Pons (tissue), 1 donor: Measurements from ENCODE around the gene ADGB.
"Not testable (repeated sequence)": the region's sequence is repeated elsewhere in the genome, so short reads cannot be mapped to it uniquely, and the experiment has no call there.

ENCODE experiments used
- DNase-seq: peaks from one replicate; pipeline ENCODE4 v3.0.0-alpha.2; 2016; ENCODE audit warnings: low spot score

The ADGB gene

DNA sequence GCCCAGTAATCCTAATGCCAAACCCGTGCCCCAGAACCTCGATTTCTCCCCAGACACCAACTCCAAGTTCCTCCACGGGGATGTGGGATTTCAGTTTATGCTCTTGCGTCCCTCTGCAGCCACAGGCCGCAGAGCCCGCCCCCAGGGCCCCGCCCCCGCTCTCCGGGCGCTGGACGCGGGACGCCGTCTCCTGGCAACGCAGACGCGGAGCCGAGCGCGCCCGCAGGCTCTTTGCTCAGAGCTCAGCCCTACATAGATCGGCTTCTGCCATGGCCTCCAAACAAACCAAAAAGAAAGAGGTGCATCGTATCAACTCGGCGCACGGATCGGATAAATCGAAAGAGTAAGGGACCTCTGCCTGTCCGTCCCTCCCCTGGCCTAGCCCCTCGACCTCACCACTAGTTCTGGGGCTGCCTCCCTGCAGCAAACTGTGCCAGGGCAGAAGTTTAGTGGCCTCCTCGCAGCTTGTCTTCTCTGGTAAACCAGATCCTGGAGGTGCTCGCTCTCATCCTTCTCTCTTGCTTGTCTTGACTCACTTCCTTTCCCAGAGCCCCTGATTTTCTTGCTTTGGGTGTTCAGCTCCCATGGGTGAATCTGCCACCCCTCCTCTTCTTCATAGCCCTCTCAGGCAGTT, at the start of gene ADGB:
Gene ADGB, plus strand, starts transcription at position 201 of the 634 bp plus-strand sequence. Its CDS starts 69 bp downstream, at position 270.
- peak; percentile 30 for DNase-seq

DNA sequence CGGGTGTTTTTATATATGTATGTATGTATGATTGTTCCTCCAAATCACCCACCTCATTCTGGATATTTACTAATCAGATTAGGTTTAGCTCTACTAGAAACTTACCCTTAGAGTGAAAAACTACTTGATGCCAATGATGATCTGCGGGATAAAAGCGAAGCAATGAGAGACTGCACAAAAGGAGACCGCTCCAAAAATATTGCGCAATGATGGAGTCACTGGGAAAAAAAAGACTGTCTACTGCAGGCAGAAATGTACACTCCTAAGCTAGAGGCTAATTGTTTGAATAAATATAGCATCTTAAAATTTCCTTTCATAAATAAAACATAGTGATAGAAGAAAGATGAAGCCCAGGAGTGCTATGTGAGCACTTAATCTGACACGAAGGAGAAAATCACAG, 47.9 kb upstream of the ADGB start:
- no peak for DNase-seq

DNA sequence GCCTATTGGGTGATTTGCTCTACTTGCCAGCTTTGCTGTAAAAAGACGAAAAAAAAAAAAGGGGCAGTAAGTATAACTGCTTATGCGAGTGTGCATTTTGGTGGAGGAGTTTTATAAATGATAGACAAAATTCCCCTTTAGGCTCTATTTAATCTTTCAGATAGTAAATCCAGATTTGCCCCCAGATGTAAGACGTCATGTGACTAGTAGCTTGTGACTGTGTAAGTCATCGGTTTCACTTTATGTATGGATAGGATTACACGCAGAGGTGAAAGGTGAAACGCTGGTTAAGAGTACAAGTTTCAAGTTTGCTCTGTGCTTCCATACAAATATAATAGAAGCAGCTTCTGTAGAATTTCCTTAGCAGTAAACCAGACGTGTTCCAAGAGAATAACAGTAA, 47.2 kb upstream of the ADGB start:
- no peak for DNase-seq

DNA sequence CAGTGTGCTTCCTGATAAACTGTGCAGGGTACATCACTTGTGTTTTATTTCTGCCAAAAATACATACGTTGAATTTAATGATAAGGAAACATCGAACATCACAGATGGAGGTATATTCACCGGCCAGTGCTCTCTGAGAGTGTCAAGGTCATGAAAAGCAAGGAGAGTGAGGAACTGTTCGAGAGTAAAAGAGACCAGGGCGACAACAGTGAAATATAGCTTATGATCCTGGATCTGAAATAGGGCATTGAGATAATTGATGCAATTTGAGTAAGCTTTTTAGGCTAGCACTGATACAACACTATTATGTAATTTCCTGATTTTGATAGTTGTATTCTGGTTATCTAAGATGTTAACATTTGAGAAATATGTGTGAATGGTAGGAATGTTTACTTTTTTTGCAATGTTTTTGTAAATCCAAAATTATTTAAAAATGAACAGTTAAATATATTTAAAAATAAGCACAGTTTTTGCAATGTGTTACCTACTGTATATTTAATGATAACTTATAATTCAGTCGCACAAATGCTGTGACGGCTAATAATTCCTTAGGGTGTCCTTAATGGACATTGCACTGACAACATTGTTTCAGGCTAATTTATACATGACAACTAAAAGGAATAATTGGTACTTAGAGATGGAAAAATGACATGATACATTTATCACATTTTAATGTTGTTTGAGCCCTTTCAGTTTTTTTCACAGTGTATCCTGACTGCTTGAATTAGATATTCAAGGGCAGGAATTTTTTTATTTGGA, 45.2 kb upstream of the ADGB start:
- no peak for DNase-seq

DNA sequence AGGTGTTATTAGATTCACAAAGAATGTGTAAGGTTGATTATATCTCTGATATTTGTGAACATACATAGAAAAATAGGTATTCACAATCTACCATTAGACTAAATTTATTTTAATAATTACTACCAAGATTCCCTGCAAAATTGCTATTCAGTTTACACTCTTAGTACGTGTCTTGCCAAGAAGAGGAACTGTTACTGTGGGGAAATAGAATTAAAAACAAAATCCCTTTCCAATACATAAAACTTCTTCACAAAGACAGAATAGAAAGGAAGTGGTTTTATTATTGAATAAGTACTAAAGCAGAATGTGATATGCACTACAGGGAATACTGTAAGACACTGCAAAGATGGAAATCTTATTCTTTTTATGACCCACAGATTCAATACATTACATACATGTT, 38.2 kb upstream of the ADGB start:
- no peak for DNase-seq

DNA sequence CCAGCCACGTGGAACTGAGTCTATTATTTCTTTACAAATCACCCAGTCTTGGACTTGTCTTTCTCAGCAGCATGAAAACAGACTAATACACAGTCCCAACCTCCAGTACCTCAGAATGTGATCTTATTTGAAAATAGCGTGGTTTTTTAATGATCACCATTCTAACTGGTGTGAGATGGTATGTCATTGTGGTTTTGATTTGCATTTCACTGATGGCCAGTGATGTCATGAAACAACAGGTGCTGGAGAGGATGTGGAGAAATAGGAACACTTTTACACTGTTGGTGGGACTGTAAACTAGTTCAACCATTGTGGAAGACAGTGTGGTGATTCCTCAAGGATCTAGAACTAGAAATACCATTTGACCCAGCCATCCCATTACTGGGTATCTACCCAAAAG, 32.1 kb upstream of the ADGB start:
- DNase-seq: not testable (repeated sequence)

DNA sequence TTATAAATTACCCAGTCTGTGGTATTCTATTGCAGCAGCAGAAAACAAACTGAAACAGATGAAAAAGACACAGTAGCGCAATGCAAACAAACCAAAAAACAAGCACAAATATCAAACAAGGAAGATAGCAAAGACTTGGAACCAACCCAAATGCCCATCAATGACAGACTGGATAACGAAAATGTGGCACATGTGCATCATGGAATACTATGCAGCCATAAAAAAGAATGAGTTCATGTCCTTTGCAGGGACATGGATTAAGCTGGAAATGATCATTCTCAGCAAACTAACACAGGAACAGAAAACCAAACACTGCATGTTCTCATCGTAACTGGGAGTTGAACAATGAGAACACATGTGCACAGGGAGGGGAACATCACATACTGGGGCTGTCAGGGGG, 30.2 kb upstream of the ADGB start:
- not testable (repeated sequence) for DNase-seq

DNA sequence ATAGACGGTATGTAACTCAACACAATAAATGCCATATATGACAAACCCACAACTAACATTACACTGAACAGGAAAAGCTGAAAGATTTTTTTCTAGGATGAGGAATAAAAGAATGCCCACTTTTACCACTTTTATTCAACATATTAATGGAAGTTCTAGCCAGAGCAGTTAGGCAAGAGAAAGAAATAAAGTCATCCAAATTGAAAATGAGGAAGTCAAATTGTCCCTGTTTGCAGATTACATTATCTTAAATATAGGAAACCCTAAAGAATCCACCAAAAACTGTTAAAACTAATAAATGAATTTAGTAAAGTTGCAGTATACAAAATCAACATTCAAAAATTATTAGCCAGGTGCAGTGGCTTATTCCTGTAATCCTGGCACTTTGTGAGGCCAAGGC, 24.6 kb upstream of the ADGB start:
- no peak for DNase-seq

DNA sequence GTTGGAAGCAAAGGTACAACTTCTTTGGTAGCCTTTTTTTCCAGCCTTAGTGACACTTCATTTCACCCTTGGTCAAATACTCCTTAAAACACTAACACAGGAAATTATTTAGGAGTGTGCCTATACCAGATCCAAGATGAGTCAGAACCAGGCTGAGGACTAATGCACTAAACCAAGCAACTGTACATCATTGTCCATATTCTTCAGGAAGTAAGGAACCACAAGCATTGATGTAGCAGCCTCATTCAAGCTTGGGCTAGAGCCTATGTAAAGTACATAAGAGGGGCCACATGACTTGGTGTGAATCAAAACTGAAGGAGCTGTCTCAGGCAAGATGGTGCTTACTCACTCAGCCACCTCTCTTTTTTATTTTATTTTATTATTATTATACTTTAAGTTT, 20.7 kb upstream of the ADGB start:
- DNase-seq: no peak

DNA sequence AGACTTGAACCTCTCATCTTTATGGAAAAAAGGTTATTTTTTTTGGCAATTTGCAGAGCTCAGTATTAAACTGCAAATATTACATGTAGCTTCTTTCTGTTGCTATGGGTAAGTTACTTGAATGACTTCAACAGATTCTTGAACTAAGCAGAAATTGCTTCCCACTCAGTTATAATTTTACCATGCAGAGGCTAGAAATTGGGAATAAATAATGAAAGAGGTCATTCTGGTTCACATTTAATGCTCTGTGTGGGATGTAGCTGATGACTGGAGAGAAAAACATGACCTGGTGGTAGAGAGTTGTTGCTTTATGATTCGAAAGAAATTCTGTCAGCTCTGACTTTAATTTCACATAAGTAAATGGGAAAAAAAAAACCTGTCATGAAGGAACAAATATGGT, 16.8 kb upstream of the ADGB start:
- DNase-seq: no peak

DNA sequence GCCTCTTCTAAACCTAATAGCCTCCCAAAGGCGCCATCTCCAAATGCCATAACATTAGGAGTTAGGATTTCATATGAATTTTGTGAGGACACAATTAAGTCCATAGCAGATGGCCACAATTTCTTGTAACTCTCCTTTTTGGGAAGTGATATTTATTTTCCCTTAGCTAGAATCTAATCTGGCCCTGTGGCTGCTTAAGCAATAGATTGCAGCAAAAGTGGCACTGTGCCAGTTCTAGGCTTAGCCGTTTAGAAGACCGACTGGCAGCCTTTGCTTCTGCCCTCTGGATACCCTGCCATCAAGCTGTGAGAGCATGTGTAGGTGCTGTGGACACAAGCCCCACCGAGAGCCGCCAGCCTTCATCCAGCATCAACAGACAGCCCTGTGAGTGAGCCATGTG, 15.9 kb upstream of the ADGB start:
- DNase-seq: peak; percentile 71

DNA sequence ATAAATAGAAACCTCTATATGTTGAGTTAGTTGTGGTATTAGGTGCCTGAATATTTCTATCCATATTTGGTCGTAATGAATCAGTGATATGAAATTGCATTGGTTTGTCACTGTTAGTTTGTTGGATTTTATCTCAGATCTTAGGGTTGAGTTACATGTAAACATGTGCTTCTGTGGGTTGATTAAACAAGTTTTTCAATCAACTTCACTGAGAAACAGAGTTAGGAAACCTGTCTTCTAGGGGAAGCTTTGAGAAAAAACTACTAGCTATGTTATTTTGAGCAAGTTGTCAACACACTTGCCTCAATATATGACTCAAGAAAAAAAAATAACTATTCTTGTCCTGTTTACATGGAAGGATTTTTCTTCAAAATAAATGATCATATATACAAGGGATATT, 14.8 kb upstream of the ADGB start:
- no peak for DNase-seq

DNA sequence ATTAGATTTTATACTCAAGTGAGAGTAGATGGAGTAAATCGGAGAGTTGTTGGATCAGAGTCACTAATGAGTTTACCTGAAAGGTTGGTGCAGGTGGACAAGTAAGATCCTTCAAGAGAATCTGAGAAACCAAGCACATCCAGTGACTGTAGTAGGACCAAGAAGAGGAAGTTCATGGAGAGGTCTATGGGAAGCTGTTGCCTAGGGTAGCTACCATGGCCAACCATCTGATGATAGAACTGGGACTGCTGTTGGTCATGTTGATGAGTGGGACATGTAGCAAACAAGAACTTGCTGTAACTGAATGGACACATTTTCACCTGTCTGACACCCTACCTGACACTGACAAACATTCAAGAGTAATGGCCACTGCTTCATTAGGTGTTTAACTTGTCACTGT, 11.3 kb upstream of the ADGB start:
- DNase-seq: no peak

DNA sequence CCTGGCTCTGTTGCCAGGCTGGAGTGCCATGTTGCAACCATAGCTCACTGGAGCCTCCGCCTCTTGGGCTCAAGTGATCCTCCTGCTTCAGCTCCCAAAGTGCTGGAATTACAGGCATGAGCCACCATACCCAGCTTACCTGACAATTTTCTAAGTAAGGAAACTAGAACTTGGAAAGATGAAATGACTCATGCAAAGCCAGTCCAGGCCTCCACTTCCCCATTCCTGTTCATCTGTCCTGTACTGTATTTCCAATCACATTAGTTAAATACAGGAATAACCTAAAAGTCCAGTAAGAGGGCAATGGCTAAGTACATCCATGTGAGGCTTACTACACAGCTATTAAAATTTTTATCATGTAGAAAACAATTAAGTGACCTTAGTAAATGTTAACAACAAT, 8.3 kb upstream of the ADGB start:
- DNase-seq: no peak

DNA sequence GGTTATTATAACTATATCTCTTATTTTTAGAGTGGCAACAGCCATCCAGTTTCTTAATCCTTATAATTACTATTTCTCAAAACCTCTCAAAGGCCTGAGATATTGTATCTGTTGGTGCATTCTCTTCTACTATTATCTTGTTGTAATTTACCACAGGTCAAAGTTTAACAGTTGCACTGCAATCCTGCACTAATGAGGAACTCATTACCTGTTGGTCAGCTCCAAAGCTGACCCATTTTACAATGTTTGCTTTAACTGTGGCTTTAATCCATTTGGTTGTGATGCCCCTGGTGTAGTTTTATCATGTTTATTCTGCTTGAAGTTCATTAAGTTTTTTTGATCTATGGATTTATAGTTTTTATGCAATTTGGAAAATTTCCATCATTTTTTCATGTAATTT, 6.3 kb upstream of the ADGB start:
- DNase-seq: no peak

DNA sequence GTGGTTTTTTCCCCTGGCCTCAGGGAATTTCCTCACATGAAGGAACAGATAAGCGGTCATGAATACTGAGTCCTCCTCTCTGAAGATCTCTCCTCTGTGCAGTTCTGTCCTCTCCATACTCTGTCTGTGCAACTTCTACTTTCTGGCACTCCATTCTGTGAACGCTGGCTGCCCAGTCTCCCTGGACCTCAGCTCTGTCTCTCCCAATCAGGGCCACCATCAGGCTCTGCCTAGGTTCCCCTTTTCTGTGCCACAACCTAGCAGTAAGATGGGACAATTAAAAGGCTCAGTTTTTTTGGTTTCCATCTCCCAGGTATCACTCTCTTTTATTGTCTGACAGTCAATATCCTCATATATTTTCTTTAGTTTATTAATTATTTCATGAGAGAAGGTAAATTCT, 4.8 kb upstream of the ADGB start:
- DNase-seq: peak; percentile 45

DNA sequence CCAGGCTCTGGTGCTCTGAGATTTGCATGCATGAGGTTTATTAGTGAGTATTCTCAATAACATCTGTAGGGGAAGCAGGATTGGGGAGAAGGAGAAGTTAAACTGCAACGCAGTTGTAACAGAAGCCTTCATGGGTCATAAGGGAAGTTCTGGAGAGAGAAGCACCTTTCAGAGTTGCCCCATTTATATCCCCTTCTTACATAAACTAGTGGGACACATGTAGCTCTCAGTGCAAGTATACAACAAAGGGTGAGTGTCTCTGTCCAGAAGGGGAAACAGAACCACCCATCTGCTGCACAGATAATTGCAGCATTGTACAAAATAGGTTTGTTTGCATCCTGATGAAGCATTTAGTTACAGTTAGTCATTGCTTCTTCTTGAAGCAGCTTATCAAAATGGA, 4.3 kb upstream of the ADGB start:
- peak; percentile 84 for DNase-seq

DNA sequence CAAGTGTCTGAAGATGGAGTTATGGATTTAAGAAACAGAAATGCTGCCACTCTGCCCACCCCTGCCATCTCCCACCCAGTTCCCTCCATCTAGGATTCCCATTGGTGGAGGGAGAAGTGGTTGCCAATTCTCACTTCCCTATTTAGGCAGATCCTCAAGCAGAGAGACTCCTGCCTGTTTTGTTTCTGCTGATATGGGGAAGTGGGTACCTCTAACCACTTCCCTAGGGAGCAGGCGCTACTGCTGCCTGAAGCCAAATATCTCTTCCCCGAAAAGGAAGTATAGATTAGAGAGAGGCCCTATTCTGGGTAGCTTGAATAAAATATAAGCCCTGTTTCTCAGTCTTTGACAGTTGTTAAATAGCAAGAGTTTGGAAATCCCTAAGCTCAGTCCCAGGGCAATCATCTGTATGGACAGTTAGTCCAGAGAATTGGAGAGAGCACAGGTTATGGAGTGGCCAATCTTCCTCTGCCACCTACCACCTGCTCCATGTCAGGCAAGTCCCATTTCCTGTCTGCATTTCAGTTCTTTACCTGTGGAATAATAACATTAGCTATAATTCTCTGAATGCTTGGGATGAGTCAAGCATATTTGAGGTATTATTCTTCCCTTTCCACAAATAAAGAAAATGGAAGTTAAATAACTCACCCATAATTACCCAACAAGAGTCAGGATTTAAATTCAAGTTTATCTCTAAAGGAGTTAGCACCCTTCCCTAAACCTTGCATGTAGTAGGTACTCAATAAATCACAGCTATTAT, 2.6 kb upstream of the ADGB start:
- peak; percentile 80 for DNase-seq

DNA sequence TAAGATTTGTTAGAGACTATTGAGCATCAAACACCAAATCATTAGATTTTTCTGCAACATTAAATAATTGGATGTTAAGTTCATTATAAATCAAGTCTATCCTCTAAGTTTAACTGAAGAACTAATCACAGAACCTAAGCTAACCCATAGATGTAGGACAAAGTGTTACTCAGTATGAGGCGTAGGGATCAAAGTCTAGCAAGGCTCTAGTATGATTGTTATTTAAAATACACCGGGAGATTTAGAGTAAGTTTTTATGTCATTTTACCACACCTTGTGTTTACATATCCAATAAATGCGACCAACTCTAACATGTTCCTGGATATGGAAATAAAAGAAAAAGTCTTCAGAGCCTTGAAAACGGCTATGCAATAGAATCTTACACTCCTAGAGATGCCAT, 2.6 kb downstream of the ADGB start:
- no peak for DNase-seq

DNA sequence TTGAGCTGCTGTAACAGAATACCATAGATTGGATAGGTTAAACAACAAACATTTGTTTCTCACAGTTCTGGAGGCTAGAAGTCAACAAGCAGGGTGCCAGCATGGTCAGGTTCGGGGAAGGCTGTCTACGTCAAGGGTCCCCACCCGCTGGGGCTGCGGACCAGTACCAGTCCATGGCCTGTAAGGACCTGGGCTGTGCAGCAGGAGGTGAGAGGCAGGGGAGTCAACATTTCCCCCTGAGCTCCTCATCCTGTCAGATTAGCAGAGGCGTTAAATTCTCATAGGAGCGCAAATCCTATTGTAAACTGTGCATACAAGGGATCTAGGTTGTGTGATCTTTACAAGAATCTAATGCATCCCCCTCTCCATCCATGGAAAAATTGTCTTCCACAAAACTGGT, 3.8 kb downstream of the ADGB start:
- no peak for DNase-seq

DNA sequence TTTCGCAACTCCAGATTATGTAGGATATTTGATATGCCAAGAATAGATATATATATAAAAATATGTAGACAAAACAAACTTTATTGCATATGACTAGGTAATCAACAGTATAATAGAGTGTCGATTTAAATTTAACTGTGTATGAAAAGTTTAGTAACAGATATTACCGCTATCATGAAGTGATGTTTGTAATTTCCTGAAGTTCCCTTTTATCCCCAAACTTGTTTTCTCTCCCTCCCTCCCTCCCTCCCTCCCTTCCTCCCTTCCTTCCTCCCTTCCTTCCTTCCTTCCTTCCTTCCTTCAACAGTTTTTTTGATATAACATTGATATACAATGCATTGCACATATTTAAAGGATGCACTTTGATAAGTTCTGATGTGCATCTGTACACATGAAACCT, 15.2 kb downstream of the ADGB start:
- no peak for DNase-seq

DNA sequence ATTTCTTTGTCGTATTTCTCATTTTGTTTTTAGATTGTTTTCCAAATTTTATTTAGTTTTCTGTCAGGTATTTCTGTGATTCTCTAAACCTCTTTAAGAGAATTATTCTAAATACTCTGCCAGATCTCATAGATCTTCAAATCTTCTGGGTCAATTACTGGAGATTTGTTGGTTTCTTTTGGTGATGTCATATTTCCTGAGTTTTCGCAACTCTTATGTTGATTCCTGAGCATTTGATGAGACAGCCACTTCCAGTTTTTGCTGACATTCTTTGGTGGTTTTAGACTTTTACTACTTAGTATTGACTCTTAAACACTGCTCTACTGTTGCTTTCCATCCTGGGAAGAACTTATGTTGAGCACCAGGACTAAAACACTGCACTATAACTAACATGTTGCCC, 21.9 kb downstream of the ADGB start:
- DNase-seq: no peak

DNA sequence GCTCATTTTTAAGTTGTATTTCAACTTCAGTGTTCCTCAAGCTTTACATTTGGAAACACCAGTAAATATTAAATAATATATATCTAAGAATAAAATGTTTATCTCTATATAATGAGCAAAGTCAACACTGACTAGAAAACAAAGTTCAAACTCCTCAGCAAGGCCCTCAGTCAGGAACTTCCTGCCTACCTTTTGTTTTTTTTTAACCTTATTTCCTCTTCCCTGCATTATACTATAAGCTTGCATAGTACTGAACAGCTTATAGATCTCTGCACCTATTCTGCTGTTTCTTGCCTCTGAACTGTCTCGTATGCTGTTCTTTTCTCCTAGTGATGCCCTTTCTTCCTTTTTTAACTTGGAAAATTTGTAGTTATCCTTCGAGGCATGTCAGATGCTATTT, 29.6 kb downstream of the ADGB start:
- no peak for DNase-seq
